Ecto neural progenitor cell (in vitro differentiated cells): ENCODE data around the gene PHF5A.

Experiments
- DNase-seq: peaks from one replicate; pipeline ENCODE4 v3.0.0-alpha.2; 2018; ENCODE audit warnings: low spot score

The PHF5A gene, protein sequence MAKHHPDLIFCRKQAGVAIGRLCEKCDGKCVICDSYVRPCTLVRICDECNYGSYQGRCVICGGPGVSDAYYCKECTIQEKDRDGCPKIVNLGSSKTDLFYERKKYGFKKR

DNA sequence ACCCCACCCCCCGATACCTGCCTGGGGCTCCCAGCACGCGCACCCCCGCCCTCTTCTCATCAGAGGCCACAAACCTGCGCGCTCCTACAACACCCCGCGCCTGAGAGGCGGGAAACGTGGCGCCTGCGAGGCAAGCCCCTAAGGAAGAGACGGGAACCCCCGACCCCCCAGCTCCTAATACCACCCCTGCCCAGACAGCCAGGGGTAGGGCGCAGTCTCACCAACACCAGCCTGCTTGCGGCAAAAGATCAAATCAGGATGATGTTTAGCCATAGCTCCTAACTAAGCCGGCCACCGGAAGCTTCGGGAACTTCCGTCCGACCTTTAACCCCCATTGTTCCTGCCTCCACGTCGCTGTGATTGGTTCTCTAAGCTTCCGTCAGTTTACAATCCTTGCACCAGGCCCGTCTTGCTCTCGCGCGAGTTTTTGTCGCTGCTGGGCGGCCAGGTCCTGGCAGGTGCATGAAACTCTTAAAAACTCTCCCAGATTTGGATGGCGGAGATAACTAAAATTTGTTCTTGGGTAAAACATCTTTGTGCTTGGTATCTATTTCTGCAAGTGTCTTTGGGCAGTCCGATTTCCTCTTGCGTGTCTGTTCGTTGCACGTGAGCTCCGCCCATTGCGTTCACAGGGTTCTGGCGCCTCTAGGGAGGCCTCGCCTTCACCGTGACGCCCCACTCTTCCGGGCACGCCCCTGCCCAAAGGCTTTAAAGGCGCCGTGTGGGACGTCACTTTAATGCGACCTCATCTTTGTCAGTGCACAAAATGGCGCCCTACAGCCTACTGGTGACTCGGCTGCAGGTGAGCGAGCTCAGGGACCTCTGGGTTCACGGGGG is at the start of gene PHF5A, which contains the start of gene ACO2:
Gene PHF5A, minus strand, starts transcription at position 312 of the 837 bp plus-strand sequence. Its CDS starts 39 bp downstream, at position 273.
Gene ACO2, plus strand, starts transcription at position 737 of the 837 bp plus-strand sequence. Its CDS starts 30 bp downstream, at position 767.
- DNase-seq, result peak; percentile 98

DNA sequence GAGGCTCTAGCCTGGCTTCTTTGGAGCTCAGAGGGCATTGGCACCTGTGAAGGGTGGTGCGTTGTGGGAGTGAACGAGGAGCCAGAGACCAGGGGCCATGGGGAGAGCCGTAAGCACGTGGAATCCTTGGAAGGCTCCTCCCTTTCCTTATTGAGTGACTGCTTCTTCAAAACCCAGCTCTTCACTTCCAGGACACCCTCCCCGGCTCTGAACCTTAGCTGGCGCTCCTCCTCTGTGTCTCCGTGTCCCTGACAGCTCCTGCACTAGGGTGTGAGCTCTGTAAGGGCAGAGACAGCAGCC is 49.5 kb upstream of the PHF5A start:
- DNase-seq, result no peak

DNA sequence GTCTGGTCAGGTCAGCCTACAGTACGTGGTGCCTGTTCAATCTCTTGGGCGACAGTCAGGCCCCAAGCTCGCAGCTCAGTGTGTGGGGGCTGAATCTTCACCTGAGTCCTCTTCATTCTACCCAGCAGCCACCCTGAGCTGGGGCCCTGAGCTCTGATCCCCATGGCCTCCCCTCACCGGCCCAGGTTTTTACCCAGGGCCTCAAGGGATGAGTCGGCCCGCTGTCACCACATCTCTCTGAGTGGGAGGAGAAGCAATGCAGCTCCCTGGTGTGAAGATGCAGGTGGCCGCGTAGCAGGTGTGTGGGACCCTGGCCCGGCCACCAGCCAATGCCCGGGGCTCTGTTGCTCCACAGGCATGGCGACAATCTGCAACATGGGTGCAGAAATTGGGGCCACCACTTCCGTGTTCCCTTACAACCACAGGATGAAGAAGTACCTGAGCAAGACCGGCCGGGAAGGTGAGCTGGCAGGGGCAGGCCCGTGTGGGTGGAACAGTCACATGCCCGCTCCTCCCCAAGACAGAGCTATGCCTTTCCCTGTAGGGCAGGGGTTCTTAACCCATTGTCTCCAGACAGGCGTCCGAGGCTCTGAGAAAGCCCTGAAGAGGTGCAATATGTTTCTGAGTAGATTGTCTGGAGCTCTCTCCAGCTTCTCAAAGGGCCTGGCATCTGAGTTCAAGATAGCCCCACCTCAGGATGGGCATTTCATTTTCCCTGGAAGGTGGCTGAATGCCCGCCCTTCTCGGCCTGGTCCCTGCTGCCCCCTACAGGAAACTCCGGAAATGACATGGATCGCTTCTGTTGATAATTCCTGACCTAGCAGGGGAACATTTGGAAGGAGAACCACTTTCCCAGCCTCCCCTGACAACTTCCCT is 48.9 kb upstream of the PHF5A start:
- DNase-seq, result peak; percentile 81

DNA sequence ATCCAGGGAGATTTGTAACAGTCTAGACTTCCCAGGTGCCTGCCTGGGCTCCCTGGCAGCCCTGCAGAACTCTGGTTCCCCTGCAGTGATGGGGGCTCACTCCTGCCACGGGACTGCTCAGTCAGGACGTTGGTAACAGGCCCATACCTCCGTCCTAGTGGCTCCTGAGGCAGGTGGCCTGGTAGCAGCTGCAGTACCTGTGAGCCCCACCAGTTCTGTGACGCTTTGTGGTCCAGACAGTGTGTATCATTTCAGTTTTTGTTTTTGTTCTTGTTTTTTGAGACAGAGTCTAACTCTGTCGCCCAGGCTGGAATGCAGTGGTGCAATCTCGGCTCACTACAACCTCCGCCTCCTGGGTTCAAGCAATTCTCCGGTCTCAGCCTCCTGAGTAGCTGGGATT is 48.0 kb upstream of the PHF5A start:
- no peak for DNase-seq

DNA sequence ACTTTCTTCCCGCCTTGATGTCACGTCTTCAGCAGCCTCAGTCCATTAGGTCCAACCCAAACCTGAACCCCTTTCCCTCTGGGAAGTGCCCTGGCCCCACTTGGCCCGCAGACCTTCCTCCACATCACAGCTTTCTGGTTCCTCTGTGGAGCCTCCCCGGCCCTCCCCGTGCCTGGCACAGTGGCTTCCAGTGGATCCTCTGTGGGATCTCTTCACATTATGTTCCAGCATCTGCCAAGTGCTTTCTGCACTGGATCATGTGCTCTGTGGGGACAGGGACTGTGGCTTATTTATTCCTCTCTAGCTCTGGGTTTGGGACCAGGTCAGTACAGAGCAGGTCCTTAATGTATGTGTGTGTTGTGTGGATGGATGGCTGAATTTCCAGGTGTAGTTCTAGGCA is 44.9 kb upstream of the PHF5A start:
- no peak for DNase-seq

DNA sequence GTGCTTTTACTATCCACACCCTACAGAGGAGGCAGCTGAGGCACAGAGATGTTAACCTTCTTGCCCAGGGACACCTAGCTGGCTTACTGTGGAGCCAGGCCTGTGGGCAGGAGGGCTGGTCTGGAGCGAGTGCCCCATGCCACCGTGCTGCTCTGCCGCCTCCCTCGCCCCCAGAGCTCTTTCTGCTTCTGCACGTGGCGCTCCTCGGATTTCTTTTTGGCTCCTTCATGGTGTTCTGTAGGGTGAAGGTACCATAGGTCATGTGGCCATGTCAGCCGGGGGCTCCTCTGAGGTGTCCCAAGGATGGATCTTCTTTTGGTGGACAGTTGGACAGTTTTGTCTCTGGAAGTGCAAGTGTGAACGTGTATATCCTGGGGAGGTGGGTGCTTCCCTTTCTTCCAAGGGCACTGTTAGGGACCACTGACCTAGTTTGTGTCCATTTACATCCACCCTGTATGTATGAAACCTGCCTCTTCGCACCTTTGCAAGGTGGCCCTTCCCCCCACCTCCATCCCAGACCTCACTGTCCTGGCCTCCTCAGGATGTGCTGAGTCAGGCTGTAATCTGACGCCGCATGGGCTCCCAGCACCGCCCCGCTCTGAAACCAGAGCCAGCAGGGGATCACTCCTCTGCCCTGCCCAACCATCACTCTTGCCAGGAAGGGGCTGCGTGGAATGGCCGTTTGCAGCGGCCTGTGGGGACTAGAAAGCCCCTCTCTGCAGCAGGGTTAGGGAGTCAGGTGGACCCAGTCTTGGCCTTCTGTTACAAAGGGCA is 44.1 kb upstream of the PHF5A start:
- peak; percentile 82 for DNase-seq

DNA sequence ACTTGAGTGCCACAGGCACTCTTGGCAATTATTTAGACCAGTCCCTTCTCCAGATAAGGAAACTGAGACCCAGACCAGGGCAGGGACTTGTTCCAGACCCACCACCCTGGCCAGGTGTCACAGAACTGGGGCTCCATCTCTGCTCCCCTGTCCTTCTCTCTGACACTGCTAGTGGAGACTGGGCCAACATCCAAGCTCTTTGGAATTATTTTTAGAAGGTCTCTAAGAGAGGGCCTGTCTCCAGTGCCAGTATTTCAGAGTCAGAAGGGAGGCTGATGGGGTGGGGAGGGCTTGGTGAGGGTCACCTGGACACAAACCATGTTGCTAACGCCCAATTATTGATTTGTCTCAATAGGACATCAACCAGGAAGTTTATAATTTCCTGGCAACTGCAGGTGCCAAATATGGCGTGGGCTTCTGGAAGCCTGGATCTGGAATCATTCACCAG is 43.1 kb upstream of the PHF5A start:
- DNase-seq, result no peak

DNA sequence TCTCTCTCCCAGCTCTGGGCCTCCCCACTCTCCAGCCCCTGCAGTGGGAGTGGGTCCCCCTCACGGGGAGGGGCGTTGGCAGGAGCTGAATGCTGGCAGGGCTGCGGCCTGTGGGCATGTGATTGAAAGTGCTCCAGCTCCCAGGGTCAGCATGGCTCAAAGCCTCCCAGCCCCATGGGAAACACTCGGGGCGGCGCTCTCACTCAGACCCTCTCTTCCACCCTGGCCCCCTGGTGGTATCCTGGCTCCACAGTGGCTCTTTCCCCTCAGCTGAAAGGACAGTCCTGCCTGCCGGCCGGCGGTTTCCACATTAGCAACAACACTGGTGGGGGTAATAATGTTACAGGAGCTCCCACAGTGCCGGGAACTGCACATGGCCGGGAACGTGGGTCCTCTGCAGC is 40.3 kb upstream of the PHF5A start:
- no peak for DNase-seq

DNA sequence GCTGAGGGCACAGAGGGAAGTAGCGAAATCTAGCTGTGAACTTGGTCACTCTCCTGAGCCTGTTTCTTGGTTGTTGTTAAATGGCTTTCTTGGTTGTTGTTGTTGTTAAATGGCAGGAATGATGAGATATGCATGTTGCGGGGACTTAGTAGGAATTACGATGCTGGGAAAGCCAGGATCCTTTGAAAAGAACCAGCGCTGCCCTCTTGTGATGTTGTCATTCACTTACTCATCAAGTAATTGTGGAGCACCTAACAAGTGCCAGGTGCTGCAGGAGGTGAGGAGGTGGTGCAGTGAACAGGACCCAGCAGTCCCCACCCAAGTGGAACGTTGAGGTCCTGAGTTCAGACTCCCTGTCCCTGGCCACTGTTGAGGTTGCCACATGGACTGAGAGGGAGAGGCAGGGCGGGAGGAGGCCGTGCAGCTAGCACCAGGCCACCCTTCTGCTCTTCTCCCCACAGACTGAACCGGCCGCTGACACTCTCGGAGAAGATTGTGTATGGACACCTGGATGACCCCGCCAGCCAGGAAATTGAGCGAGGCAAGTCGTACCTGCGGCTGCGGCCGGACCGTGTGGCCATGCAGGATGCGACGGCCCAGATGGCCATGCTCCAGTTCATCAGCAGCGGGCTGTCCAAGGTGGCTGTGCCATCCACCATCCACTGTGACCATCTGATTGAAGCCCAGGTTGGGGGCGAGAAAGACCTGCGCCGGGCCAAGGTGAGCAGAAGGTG is 39.0 kb upstream of the PHF5A start:
- DNase-seq, result no peak

DNA sequence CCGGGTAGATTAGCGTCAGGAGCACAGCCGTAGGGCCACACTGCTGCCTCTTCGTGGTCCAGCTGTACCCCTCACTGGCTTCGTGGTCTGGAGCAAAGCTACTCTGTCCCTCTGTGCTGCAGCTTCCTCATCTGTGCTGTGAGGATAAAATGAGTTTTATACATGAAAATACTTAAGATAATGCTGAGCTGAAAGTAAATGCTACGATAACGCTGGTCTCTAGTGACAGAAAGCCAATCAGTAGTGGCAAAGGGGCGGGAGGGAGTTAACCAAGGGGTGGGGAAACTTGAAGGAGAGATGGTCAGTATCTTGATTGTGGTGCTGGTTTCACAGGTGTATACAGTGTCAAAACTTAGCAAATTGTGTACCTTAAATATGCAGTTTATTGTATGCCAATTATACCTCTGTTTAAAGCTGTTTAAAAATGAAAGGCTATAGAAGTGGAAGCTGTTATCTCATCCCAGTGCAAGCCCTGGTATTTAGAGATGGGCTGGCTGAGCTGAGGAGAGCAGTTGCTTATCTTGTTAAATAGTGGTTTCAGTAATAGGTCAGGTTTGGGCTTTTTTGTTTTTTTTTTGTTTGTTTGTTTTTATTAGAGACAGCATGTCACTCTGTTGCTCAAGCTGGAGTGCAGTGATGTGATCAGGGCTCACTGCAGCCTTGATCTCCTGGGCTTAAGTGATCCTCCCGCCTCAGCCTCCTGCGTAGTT is 37.2 kb upstream of the PHF5A start:
- no peak for DNase-seq

DNA sequence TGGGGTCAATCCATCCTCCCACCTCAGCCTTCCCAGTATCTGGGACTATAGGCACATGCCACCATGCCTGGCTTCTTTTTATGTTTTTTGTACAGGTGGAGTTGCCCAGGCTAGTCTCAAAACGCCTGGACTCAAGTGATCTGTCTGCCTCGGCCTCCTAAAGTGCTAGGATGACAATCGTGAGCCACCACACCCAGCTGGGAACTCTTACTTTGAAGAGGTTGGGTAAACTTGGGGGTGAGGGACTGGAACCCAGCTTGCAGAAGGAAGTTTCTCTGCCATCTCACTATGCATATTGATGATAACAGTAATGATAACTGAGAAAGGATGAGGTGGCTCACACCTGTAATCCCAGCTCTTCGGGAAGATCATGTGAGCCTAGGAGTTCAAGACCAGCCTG is 36.3 kb upstream of the PHF5A start:
- DNase-seq, result no peak

DNA sequence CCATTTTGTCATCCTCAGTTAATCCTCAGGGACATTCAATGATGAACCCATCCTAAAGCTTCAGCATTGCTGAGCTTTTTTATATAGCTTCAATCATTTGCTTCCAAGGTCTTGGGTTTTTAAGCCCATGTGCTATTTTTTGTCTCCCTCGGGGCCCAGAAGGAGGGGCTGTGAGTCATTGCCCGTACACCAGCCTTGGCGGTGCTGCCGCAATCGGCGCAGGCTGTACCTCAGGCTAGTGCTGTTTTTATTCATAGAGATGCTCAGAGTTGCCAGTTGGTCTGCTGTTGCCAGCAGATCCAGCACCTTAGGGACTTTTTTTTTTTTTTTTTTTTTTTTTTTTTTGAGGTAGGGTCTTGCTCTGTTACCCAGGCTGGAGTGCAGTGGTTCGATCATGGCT is 35.9 kb upstream of the PHF5A start:
- DNase-seq, result no peak

DNA sequence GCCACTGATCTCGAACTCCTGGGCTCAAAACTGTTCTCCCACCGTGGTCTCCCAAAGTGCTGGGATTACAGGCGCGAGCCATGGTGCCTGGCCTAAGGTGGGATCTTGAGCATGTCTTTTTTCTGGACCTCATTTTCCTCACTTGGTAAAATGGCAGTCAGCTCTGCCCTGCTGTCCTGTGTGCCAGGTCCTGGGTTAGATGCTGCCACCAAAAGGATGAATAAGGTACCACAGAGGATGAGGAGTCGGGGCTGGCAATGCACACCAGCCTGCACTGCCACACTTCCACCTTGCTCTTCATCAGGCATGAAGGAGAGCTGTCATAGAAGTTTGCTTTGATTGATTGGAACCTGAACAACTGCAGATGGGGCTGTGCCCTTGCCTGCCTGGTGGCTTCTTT is 32.7 kb upstream of the PHF5A start:
- no peak for DNase-seq

DNA sequence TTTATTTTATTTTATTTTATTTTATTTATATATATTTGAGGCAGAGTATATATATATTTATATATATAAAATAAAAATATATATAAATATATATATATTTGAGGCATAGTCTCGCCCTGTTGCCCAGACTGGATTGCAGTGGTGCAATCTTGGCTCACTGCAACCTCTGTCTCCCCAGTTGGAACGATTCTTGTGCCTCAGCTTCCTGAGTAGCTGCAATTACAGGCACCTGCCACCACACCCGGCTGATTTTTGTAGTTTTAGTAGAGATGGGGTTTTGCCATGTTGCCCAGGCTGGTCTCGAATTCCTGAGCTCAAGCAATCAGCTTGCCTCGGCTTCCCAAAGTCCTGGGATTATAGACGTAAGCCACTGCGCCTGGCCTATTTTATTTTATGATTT is 31.8 kb upstream of the PHF5A start:
- no peak for DNase-seq

DNA sequence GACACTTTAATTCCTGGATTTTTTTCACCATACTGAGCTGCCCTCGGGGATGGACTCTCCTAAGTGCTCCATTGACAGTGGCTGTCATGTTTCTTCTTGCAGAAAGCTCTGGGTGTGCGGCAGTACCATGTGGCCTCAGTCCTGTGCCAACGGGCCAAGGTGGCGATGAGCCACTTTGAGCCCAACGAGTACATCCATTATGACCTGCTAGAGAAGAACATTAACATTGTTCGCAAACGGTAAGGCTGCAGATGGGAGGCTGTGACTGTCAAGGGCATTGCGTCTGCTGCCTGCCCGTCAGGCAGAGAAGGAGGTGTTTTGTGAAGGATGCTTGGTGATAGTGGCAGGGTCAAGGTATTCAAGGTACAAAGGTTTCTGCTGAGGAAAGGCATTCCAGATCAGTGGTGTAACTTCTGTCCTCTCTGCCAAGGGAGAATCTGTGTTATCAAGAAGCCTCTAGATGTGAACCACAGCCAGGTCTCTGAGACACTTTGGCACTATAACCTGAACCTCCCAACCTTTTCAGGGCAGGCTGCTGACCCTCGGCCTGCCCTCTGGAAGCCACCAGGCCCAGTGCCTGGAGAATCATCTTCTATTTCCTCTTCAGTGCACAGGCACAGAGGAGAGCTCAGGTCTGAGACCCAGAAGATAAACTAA is 31.3 kb upstream of the PHF5A start:
- DNase-seq, result no peak

DNA sequence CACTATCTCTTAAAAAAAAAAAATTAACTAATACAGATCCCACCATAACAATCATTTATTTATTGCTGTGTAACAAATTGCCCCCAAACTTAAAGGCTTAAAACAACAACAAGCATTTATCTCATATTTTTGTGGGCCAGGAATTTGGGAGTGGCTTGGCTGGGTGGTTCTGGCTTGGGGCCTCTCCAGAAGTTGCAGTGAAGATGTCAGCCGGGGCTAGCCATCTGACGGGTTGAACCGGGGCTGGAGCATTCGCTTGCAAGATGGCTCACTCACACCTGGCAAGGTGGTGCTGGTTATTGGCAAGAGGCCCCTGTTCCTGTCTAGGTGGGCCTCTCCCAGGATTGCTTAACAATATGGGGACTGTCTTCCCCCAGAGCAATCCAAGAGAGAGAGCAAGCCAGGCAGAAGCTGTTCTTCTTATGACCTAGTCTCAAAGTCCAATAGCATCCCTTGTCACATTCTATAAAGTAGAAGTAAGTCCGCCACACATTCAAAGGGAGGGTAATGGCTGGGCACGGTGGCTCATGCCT is 29.9 kb upstream of the PHF5A start:
- no peak for DNase-seq

DNA sequence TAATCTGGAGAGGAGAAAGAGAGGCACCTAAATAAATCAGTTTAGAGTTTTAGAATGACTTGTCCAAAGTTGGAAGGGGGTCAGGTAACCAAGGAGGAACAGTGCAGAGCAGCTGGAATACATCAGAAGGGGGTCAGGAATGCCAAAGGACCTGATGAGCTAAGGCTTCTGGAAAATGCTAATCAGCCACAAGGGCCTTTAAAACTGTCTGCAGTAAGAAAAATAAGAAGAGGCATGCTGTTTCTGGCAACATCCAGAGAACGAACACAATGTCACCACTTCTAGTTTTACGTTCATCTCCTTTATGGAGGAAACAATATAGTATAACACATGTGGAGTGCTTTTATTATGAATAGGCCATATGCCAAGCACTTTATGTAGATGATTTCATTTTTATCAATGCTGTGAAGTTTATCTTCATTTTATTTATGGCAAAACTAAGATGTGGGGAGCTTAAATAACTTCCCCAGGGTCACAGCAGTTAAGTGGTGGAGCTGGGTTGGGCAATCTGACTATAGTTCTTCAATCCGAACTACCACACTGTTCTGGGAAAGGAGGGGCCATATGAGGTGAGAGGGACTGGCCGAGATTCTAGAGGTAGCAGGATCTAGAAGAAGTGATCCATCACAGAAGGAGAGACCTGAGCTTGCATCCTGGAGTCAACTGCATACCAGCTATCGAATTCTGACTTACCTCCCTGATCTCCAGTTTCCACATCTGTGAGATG is 23.0 kb upstream of the PHF5A start:
- no peak for DNase-seq

DNA sequence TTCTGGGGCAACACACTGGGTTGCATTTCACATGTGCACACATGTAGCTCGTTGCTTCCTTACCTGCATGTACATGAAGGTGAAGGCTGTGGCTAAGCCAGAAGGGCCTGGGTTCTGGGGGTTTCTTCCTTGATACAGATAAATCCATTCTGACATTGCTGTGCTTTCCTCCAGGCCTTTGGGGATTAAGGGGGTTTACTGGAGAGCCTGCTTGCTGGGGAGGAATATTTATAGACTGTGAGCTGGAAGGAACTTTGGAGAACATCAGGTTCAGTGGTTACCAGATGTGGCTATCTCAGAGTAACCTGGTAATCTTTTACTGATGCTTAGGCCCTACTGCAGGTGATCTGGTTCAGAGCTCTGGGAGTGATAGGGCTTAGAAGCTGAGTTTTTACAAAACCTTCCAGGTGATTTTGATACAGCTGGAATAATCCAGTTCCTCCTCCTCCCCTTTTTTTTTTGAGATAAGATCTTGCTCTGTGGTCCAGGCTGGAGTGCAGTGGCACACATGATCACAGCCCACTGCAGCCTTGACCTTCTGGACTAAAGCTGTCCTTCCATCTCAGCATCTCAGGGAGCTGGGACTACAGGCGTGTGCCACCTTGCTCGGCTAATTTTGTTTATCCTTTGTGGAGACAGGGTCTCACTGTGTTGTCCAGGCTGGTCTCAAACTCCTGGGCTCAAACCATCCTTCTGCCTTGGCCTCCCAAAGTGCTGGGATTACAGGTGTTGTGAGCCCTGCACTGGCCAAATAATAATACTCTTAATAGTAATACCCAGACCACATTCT is 20.3 kb upstream of the PHF5A start:
- DNase-seq, result no peak
